Right lobe of liver (tissue), 6 donors: Measurements from ENCODE around the gene CD244. TPM values are rescaled to one million over a fixed set of nuclear protein-coding genes. Genes with fewer than 3 reads are reported as not detected.

Experiments
- ATAC-seq, 4 donors: fragments of 200-7000 bp; cut with Tn5 transposase; one replicate each; pipeline ENCODE4 v1.9.1; 2020; ENCODE audit warnings: mild to moderate bottlenecking in 4 of 4, moderate library complexity in 4 of 4
- DNase-seq, 3 donors: peaks; one replicate each; pipeline ENCODE4 v3.0.0-alpha.2; 2020
- H3K27ac ChIP-seq, 3 donors: fragments of 200-600 bp; one replicate each; pipeline ENCODE4 v1.8.0; 2022
- H3K27me3 ChIP-seq, 2 donors: fragments of 200-600 bp; one replicate each; pipeline ENCODE4 v1.8.0; 2022
- H3K36me3 ChIP-seq, 4 donors: fragments of 200-600 bp; sonication (generic) in 1 of 4; one replicate each; pipeline versions ENCODE4 v1.5.1 to v1.8.0; 2017 to 2022; ENCODE audit warnings: control low read depth in 1 of 4
- H3K4me1 ChIP-seq, 4 donors: fragments of 200-600 bp; sonication (generic) in 1 of 4; one replicate each; pipeline versions ENCODE4 v1.5.1 to v1.8.0; 2017 to 2022; ENCODE audit warnings: control low read depth in 1 of 4
- H3K4me3 ChIP-seq, 3 donors: fragments of 200-600 bp; one replicate each; pipeline ENCODE4 v1.8.0; 2022
- H3K9me3 ChIP-seq, 4 donors: fragments of 200-600 bp; sonication (generic) in 1 of 4; one replicate each; pipeline versions ENCODE4 v1.5.1 to v1.8.0; 2017 to 2022; ENCODE audit warnings: control low read depth in 1 of 4
- POLR2A ChIP-seq: fragments of 450-650 bp; IDR thresholded peaks from one replicate; pipeline ENCODE4 v1.6.1; 2017; ENCODE audit warnings: antibody characterized with exemption, mild to moderate bottlenecking
- WGBS: methylation state at CpG from one replicate; pipeline ENCODE4 v1.1.6; 2018; ENCODE audit warnings: low coverage, low lambda C conversion rate; ENCODE audit not compliant: insufficient coverage; ENCODE audit errors: missing lambda C conversion rate; 5-methylcytosine and 5-hydroxymethylcytosine counted together
- intact Hi-C, 2 donors: fragments of 100-400 bp; cut with DNase I; formaldehyde crosslinking; loops; one replicate each; pipeline versions ENCODE4 v1.11.2 to v1.14.1; 2022
- long read RNA-seq: library from polyadenylated mRNA; unstranded; transcript quantifications from one replicate; pipeline ENCODE4 v2.0.0, GENCODE V29; 2019
- total RNA-seq, 6 experiments: library from RNA; depleted of rRNA in 2 of 6; stranded (reverse); fragments of >200 nt in 2 of 6; fragmentation: NEBNext Ultra II Directional in 3 of 6; extraction: Animal tissue kit (Norgen Biotek cat#: 25700) in 3 of 6; gene quantifications; one replicate each; pipeline versions ENCODE4 v1.1.0 to v1.2.4, GENCODE V29; 2016 to 2023
- TF ChIP-seq, protein P1 (sequence below), 4 donors: fragments of 200-600 bp in 3 of 4; fragments of 450-650 bp in 1 of 4; IDR thresholded peaks; one replicate each; pipeline versions ENCODE4 v1.5.1 to v1.8.0; 2016 to 2022; ENCODE audit warnings: antibody characterized with exemption in 4 of 4, mild to moderate bottlenecking in 2 of 4
- donor health status: DM: no; HTN: yes; CAD: no.
- donor health status: DM: no; HTN: no; CAD: no.
- donor health status: DM: no; HTN: no; CAD: no.
- donor health status: DM: no; HTN: yes; CAD: no.
- donor health status: DM: no; HTN: yes; CAD: no.

The CD244 gene, protein sequence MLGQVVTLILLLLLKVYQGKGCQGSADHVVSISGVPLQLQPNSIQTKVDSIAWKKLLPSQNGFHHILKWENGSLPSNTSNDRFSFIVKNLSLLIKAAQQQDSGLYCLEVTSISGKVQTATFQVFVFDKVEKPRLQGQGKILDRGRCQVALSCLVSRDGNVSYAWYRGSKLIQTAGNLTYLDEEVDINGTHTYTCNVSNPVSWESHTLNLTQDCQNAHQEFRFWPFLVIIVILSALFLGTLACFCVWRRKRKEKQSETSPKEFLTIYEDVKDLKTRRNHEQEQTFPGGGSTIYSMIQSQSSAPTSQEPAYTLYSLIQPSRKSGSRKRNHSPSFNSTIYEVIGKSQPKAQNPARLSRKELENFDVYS
- 1 to 10 TPM in 4 of 6 experiments, under 1 TPM in 2; 0.88 to 2.0 (median 1.2) TPM for total RNA-seq
- long read RNA-seq = 0 reads

DNA sequence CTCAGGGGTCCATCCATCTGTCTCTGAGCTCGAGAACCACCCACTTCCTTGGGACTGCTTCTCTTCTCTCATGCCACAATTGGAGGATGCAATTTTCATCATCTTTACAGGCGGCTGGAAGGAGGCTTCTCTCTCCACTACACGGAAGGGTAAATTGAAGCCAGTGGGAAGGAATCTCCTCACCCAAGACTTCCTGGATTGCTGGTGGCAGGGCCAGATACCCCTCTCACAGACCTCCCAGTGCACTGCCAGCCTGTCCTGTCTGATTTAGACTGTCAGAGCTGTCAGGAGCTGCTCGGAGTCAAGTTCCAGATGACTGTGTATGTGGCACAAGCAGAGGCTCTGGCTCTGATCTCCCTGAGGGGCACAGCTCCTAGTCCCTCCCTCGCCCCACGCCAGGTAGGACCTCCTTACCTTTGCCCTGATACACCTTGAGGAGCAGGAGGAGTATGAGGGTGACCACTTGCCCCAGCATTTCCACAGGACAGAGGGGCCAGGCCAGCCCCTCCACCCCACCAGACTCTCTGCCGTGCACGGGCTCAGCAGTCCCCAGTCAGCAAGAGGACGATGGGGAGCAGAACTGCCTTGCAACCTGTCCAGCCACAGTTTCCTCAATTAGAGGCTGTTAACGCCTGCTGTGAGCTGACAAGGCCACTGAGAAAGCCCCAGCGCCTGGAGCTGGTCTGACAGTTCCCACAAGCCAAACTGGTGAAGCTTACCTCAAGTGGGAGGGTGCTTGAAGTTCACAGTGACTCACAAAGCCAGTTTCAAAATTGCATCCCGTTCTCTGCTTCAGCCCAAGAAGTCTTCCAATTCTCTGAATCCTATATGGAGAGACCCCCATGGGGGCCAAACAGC lies at the start of gene CD244:
CD244 (minus strand) TSS at position 685 of the 858 bp plus-strand sequence; CDS start at position 475, 210 bp downstream.
- 53% methylated on average over 6 of the region's 12 CpGs for WGBS
- Histone ChIP-seq H3K27me3 (no peaks in the 10 kb centered on the region), H3K4me3 (peak within 1 kb of the TSS in 1 of 3 donors; percentile 15), H3K27ac (peak within 1 kb of the TSS in 1 of 3 donors; percentile 12), H3K36me3 (no peaks in the 10 kb centered on the region), H3K9me3 (no peaks in the 10 kb centered on the region), H3K4me1 (peaks cover 0 to 24% (median 5%) of the 10 kb centered on the region in 4 donors)
- intact Hi-C loops = no loop called here
- DNase-seq (peak in 1 of 3 donors; percentile 50), ATAC-seq (peak; percentile 40 to 56 (median 48))
- TF ChIP-seq, protein P1, sequence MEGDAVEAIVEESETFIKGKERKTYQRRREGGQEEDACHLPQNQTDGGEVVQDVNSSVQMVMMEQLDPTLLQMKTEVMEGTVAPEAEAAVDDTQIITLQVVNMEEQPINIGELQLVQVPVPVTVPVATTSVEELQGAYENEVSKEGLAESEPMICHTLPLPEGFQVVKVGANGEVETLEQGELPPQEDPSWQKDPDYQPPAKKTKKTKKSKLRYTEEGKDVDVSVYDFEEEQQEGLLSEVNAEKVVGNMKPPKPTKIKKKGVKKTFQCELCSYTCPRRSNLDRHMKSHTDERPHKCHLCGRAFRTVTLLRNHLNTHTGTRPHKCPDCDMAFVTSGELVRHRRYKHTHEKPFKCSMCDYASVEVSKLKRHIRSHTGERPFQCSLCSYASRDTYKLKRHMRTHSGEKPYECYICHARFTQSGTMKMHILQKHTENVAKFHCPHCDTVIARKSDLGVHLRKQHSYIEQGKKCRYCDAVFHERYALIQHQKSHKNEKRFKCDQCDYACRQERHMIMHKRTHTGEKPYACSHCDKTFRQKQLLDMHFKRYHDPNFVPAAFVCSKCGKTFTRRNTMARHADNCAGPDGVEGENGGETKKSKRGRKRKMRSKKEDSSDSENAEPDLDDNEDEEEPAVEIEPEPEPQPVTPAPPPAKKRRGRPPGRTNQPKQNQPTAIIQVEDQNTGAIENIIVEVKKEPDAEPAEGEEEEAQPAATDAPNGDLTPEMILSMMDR (IDR thresholded peaks at IDR 0.05) = no peak
- no peak for TF ChIP-seq POLR2A

DNA sequence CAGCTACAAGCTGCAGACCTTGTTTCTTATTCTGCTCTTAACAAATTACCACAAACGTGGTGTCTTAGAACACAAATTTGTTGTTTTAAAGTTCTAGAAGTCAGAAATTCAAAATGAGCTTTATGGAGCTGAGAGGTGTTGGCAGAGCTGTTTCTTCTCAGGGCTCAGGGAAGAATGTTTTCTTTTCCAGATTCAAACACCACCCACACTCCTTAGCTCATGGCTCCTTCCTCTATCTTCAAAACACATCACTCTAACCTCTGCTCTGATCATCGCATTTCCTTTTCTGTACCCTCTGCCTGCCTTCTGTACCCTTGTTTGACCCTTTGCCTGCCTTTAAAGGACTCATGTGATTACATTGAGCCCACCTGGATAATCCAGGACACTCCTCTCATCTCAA lies 49.2 kb upstream of the CD244 start:
- no peak for DNase-seq
- Histone ChIP-seq H3K27me3 (no peaks in the 10 kb centered on the region), H3K4me1 (no peaks in the 10 kb centered on the region), H3K36me3 (no peaks in the 10 kb centered on the region), H3K27ac (no peak overlapping the region), H3K4me3 (no peak overlapping the region), H3K9me3 (no peaks in the 10 kb centered on the region)
- no peak for ATAC-seq
- intact Hi-C loops = no loop called here
- TF ChIP-seq, protein P1 (IDR thresholded peaks at IDR 0.05) = no peak
- TF ChIP-seq POLR2A = no peak
- 63% methylated on average over 2 of the region's 2 CpGs for WGBS

DNA sequence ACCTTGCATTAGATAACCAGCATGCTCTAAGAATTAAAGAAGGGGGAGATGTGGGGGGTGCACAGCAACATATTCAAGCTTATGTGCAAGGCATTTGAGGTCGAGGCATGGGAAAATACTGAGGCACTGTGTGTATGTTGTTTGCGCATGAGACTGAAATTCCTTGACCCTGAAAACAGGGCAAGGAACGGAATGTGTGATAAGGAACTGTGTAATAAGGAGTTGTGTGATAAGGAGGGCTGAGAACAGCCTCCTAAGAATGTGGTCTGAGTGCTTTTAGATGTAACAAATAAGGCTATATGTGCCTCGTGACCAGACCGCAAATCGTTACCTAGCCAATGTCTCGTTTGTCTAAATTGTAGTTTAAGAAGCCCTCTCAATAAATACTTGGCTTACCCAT lies 48.8 kb upstream of the CD244 start:
- intact Hi-C loops = no loop called here
- Histone ChIP-seq H3K27ac (no peak overlapping the region), H3K36me3 (no peaks in the 10 kb centered on the region), H3K4me1 (no peaks in the 10 kb centered on the region), H3K27me3 (no peaks in the 10 kb centered on the region), H3K4me3 (no peak overlapping the region), H3K9me3 (no peaks in the 10 kb centered on the region)
- TF ChIP-seq POLR2A = no peak
- TF ChIP-seq, protein P1 (IDR thresholded peaks at IDR 0.05) = no peak
- 68% methylated on average over 7 of the region's 7 CpGs for WGBS
- DNase-seq = no peak
- peak; percentile 25 to 89 (median 61) for ATAC-seq

DNA sequence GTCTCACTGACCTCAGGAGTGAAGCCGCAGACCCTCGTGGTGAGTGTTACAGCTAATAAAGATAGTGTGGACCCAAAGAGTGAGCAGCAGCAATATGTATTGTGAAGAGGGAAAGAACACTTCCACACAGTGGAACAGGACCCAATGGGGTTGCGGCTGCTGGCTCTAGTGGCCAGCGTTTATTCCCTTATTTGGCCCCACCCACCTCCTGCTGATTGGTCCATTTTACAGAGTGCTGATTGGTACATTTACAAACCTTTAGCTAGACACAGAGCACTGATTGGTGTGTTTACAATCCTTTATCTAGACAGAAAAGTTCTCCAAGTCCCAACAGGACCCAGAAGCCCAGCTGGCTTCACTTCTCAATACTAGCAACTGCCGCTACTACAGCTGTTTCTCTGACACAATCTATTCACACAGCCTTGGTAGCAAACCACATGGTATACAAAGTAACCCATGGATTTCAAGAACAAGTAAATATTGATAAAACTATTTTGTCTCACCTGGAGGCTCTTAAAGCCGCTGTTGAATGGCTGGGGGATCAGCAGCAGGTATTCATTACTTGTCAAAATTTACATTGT lies 47.6 kb upstream of the CD244 start:
- Histone ChIP-seq H3K36me3 (no peaks in the 10 kb centered on the region), H3K4me3 (no peak overlapping the region), H3K27me3 (no peaks in the 10 kb centered on the region), H3K9me3 (no peaks in the 10 kb centered on the region), H3K4me1 (no peaks in the 10 kb centered on the region), H3K27ac (no peak overlapping the region)
- ATAC-seq = no peak
- intact Hi-C loops = no loop called here
- DNase-seq = no peak
- TF ChIP-seq POLR2A = no peak
- TF ChIP-seq, protein P1 (IDR thresholded peaks at IDR 0.05) = no peak
- 76% methylated on average over 6 of the region's 6 CpGs for WGBS
